ENCODE results near the gene ZNF500.
"Not testable (repeated sequence)": the region's sequence is repeated elsewhere in the genome, so short reads cannot be mapped to it uniquely, and the experiment has no call there.

Gene ZNF500

DNA sequence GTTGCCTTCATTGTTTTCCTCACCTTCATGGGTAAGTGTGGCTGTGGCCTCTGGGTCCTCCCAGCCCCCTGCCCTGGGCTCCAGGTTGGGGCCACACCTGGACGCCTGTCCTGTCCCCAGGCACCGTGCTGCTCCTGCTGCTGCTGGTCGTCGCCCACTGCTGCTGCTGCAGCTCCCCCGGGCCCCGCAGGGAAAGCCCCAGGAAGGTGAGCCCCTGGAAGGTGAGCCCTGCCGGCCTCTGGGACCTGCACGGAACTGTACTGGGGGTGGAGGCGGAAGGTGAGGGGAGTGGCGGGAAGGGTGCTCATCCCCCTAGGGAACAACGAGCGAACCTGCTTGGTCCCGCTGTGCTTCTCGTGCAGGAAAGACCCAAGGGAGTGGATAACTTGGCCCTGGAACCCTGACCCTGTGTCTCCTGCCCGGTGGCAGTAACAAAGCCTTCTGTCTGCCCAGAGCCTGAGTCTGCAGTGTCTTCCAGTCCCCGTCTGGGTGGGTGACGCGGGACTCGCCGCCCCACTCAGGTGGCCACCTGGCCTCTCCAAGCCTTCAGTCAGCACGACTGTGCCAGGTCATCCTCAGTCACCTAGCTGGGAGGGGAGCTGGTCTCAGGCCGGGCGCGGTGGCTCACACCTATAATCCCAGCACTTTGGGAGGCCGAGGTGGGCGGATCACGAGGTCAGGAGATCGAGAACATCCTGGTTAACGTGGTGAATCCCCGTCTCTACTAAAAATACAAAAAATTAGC is 29.0 kb upstream of the ZNF500 start:
- DNase-seq: no peak

GRCh38 chr16:4795181-4795827 is 28.3 kb upstream of the ZNF500 start, which contains the start of gene SMIM22:
Gene SMIM22, plus strand, starts transcription at chr16:4795369. Its CDS starts 366 bp downstream, at chr16:4795735.
- no peak for DNase-seq

DNA sequence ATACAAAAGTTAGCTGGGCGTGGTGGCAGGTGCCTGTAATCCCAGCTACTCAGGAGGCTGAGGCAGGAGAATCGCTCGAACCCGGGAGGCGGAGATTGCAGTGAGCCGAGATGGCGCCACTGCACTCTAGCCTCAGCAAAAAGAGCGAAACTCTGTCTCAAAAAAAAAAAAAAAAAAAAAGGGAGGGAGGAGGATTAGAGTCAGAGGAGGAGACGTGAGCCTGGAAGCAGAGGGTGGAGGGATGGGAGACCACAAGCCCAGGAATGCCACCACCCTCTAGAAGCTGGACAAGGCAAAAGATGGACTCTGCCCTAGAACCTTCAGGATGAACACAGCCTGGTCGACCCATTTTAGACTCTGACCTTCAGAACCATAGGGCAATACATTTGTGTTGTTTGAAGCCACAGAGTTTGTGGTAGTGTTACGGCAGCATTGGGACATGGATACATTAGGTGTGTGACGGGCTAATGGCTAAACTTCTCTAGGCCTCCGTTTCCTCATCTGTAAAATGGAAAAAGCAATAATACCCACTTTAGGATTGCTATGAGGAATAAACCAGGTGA is 26.1 kb upstream of the ZNF500 start:
- no peak for DNase-seq

DNA sequence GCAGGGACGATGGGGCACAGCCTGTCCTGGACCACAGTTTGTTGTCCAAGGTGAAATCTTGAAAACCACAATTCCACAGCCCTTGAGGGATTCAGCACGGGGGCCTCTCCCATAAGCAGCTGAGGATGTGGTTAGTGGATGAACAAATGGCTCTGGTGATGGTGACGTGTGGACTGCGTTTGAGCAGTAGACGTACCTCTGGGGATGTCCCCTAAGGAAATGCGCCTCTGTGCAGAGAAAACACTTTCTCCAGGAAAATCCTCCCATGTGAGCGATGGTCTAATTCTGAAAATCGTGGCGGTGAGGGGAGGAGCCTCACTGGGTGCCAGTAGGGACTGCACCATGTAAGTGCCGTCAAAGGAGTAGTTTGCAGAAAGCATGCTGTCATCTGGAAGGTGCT is 23.9 kb upstream of the ZNF500 start:
- no peak for DNase-seq

DNA sequence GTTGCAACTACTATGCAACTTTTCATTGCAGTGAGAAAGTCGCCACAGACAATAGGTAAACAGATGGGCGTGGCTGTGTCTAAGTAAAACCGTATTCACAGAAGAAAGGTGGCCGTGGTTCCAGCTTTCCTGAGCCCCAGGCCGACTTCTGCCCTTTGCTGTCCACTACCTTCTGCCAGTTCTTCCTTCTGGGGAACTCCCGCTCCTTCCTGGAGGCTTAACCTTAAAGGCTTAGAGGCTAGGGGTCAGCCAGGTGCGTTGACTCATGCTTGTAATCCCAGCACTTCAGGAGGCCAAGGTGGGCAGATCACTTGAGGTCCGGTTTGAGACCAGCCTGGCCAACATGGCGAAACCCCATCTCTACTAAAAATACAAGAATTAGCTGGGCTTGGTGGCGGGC is 23.3 kb upstream of the ZNF500 start:
- DNase-seq: no peak

DNA sequence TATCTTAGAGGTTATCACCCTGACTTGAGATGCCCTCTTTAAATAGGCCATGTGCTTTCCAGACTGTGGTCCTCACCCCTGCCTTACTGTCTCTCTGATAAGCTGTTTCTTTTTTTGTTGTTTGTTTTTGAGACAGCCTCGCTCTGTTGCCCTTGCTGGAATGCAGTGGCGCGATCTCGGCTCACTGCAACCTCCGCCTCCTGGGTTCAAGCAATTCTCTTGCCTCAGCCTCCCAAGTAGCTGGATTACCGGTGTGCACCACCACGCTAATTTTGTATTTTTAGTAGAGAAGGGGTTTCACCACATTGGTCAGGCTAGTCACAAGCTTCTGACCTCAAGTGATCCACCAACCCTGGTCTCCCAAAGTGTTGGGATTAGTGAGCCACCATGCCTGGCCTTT is 21.9 kb upstream of the ZNF500 start:
- no peak for DNase-seq

DNA sequence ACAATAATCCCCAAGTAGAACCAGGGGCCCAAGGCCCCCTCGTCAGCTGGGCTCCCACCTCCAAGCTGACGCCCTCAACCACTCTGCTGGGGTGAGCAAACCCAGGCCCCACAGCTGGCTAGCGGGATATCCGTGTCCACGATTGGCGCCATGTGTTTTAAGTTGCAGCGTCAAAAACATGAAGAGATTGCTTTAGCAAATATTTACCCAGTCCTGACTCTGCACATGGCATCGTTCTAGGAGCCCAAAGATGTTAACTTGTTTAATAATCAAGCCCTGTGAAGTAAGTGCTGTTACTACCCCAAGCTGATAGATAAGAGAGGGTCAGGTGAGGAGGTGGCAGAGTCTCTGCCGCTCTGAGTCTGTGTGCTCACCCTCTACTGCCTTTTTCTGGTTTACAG is 21.5 kb upstream of the ZNF500 start:
- DNase-seq: no peak

DNA sequence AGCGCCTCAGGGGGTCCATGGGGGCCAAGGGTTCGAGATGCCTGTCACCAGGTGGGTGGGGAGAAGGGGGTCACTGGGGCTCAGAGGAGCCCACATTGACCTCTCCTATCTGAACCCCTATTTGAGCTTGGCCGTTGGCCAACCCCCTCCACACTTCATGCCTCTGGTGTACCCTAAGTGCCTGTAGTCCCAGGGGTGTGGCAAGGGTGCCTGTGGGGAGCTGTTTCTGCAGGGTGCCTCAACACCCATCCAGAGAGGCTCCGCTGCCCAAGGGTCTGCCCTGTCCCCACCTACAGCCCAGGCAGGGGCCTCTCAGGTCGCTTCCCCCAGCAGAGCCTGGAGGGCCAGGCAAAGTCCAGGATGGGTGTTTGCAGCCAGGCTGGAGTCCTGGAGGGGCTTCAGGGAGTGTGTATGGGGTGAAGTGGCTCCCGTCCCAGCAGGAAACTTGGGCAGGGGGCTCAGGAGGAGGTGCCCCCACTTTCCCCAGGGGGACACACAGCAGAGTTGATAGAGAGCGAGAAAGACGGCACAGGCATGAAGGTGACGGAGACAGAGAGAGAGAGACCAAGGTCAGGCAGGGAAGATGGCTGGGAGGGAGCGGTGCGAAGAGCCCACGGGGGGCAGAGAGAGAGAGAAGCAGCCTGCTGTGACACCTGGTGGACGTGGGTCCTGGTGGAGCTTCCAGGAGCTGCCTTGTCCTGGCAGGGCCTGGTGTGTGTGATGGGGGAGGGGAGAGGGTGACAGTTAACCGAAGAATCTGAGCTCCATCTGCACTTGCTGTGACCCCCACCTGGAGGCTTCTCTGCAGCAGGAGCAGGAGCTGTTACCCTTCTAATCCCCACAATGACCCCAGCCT is 20.9 kb upstream of the ZNF500 start, which contains the start of gene SEPTIN12:
SEPTIN12 (minus strand) TSS at position 719 of the 856 bp plus-strand sequence; CDS start at position 19, 700 bp downstream.
- no peak for DNase-seq

- no peak for DNase-seq
These were observed 20.1 kb upstream of the ZNF500 start for GRCh38 chr16:4787068-4787467.

DNA sequence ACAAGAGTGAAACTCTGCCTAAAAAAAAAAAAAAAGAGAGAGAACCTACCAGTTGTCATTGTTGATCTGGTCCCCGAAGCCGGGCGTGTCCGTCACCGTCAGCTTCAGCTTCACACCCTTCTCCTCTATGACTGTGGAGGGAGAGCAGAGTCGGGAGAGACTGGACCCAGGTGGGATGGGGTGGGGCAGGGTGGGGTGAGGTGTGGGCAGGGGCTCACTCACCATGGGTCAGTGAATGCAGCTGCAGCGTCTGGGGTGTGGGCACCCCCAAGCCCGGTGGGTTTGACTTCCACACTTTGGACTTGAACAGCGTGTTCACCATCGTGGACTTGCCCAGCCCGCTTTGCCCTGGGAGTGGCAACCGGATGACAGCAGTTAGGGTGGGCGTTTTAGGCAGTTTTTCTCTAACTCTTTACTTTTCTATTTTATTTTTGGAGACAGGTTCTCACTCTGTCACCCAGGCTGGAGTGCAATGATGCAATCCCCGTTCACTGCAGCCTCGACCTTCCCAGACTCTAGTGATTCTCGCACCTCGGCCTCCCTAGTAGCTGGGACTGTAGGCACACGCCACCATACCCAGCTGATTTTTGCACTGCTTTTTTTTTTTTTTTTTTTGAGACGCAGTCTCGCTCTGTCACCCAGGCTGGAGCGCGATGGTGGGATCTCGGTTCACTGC is 18.9 kb upstream of the ZNF500 start:
- no peak for DNase-seq

GRCh38 chr16:4784444-4784987 is 17.6 kb upstream of the ZNF500 start:
- not testable (repeated sequence) for DNase-seq

DNA sequence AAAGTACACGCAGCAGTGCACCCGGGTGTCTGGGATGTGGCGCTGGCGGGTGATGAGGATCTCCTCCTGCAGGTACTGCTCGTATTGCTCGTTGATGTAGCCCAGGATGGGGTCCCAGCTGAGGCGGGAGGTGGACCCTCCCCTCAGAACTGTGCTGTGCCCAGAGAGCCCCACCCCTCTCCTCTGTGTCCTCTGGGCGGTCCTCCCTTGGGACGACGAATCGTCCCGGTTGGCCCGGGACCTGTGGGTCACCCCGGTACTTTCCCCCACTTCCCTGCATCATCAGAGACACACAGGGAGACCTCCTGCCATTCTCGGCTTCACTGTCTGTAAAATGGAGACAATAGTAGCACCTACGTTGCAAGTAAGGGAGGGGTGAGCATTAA is 17.0 kb upstream of the ZNF500 start:
- DNase-seq: no peak

GRCh38 chr16:4783251-4783950 is 16.4 kb upstream of the ZNF500 start:
- no peak for DNase-seq

- DNase-seq: no peak
These were observed 13.3 kb upstream of the ZNF500 start for GRCh38 chr16:4780235-4780634.

GRCh38 chr16:4778050-4778392 is 11.1 kb upstream of the ZNF500 start:
- no peak for DNase-seq

DNA sequence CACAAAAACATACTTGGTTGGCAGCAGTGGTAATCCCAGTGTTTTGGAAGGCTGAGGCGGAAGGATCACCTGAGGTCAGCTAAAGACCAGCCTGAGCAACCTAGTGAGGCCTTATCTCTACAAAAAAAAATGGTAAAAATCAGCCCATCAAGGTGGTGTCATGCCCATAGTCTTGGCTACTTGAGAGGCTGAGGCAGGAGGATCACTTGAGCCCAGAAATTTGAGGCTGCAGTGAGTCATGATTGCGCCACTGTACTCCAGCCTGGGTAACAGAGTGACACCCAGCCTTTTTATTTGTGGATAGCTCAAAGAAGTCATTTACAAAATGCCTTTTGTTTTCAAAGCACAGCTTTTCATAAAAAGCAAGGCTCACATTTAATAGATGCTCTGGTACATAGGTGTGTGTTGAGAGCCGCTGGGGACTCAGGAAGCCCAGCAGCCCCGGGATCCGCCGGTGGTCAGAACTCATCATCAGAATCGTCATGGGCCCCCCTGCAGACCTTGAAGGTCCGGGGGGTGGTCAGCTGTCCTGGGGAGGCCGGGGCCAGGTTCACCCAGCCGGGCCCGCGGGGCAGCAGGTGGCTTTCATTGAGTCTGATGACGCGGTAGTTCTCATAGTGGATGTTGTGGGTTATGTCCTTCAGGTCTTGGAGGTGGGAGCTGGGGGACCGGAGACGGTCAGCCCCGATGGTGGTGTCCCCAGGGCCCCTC is 10.5 kb upstream of the ZNF500 start:
- DNase-seq: no peak

- DNase-seq: no peak
These were observed 9.3 kb upstream of the ZNF500 start for GRCh38 chr16:4776141-4776705.

- DNase-seq: no peak
These were observed 8.0 kb upstream of the ZNF500 start for GRCh38 chr16:4775005-4775404.

DNA sequence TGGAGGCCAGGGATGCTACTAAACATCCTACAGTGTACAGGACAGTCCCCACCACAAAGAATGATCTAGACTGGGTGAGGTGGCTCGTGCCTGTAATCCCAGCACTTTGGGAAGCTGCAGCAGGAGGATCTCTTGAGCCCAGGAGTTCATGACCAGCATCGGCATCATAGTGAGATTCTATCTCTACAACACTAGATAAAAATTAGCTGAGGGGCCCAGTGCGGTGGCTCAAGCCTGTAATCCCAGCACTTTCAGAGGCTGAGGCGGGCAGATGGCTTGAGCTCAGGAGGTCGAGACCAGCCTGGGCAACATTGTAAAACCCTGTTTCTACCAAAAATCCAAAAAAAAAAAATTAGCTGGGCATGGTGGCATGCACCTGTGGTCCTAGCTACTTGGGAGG is 5.4 kb upstream of the ZNF500 start:
- no peak for DNase-seq

DNA sequence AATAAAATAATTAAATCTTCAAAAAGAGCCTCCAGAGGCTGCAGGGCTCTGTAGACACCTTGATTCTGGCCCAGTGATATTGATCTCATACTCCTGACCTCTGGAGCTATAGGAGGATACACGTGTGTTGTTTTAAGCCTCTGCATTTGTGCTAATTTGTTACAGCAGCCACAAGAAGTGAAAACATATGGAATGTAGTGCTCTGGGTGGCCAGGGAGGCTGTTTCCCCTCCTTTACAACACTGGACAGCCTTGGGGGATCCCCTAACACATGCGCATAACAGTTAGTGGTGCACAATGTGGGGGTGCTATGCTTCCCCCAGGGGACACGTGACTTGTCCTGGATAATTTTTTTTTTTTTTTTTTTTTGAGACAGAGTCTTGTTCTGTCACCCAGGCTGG is 4.7 kb upstream of the ZNF500 start:
- no peak for DNase-seq

- DNase-seq: no peak
These were observed 2.3 kb upstream of the ZNF500 start for GRCh38 chr16:4769306-4769638.

Data from activated effector memory CD4-positive, alpha-beta T cell treated with anti-CD3 and anti-CD28 coated beads, Interleukin-2, amount 50 U/mL, for 16 hours (primary cell).